HEK293 (cell line): ENCODE data around the gene DLGAP5.

ENCODE experiments used
- CTCF ChIA-PET: fragments of 350-600 bp; formaldehyde crosslinking; extraction: SDS; loops from one replicate; lab custom pipeline; 2021; ENCODE audit warnings: antibody characterized with exemption; lab: Yijun Ruan, JAX
- POLR2A ChIA-PET: fragments of 300-600 bp; formaldehyde crosslinking; extraction: SDS; loops from one replicate; lab custom pipeline; 2020; ENCODE audit warnings: antibody characterized with exemption, inconsistent platforms; lab: Yijun Ruan, JAX
- H3K27ac ChIP-seq: fragments of 200-500 bp; sonication (Bioruptor generic); 2 replicates; pipeline ENCODE4 v1.5.1; 2014; ENCODE audit warnings: low read depth, low read length, control low read depth, inconsistent platforms; ENCODE audit errors: extremely low read depth
- H3K36me3 ChIP-seq, 2 experiments: fragments of 200-500 bp in 1 of 2; sonication (Bioruptor generic) in 1 of 2; 1 replicate in 1 of 2; 2 replicates in 1 of 2; pipeline ENCODE4 v1.5.1; 2014 to 2017; ENCODE audit warnings: inconsistent platforms in 2 of 2, low read length in 2 of 2; ENCODE audit not compliant: control insufficient read depth in 2 of 2, insufficient read depth in 1 of 2
- H3K4me1 ChIP-seq: fragments of 200-500 bp; sonication (Bioruptor generic); 2 replicates; pipeline ENCODE4 v1.5.1; 2014; ENCODE audit warnings: mild to moderate bottlenecking, low read length, inconsistent platforms; ENCODE audit not compliant: control insufficient read depth, insufficient read depth
- H3K4me3 ChIP-seq: 2 replicates; pipeline ENCODE4 v1.5.1; 2011; ENCODE audit warnings: low read depth, mild to moderate bottlenecking, control low read depth, low read length, moderate library complexity
- H3K9me3 ChIP-seq: fragments of 200-500 bp; sonication (Bioruptor generic); 2 replicates; pipeline ENCODE4 v1.5.1; 2014; ENCODE audit warnings: low read depth, low read length, inconsistent platforms; ENCODE audit not compliant: control insufficient read depth, insufficient read depth
- PRDM2 ChIP-seq: fragments of 450-650 bp; formaldehyde crosslinking; IDR thresholded peaks from 2 replicates; pipeline ENCODE4 v1.5.1; 2016; ENCODE audit warnings: missing biosample characterization, missing genetic modification characterization, borderline replicate concordance
- SALL2 ChIP-seq: fragments of 450-650 bp; formaldehyde crosslinking; IDR thresholded peaks from 2 replicates; pipeline ENCODE4 v1.5.0; 2017; ENCODE audit warnings: missing biosample characterization, mild to moderate bottlenecking, missing genetic modification characterization, borderline replicate concordance
- ZNF157 ChIP-seq: fragments of 450-650 bp; formaldehyde crosslinking; IDR thresholded peaks from 2 replicates; pipeline ENCODE4 v1.5.1; 2016; ENCODE audit warnings: missing biosample characterization, missing genetic modification characterization
- ZNF202 ChIP-seq: fragments of 450-650 bp; formaldehyde crosslinking; IDR thresholded peaks from 2 replicates; pipeline ENCODE4 v1.5.1; 2016; ENCODE audit warnings: missing biosample characterization, missing genetic modification characterization, borderline replicate concordance
- ZNF350 ChIP-seq: fragments of 450-650 bp; formaldehyde crosslinking; IDR thresholded peaks from 2 replicates; pipeline ENCODE4 v1.5.0; 2017; ENCODE audit warnings: missing biosample characterization, mild to moderate bottlenecking, missing genetic modification characterization
- ZNF514 ChIP-seq: fragments of 450-650 bp; formaldehyde crosslinking; IDR thresholded peaks from 2 replicates; pipeline ENCODE4 v1.5.1; 2016; ENCODE audit warnings: missing biosample characterization, missing genetic modification characterization
- ZNF555 ChIP-seq: fragments of 450-650 bp; formaldehyde crosslinking; conservative IDR thresholded peaks from 2 replicates; pipeline ENCODE4 v1.5.1; 2017; ENCODE audit warnings: missing biosample characterization, mild to moderate bottlenecking, missing genetic modification characterization, inconsistent platforms
- ZNF561 ChIP-seq: fragments of 450-650 bp; IDR thresholded peaks from 2 replicates; pipeline ENCODE4 v1.5.1; 2018; ENCODE audit warnings: missing biosample characterization, missing genetic modification characterization, borderline replicate concordance
- ZNF658 ChIP-seq: fragments of 450-650 bp; formaldehyde crosslinking; IDR thresholded peaks from 2 replicates; pipeline ENCODE4; 2016; ENCODE audit warnings: missing biosample characterization, missing genetic modification characterization
- ZNF677 ChIP-seq: fragments of 450-650 bp; IDR thresholded peaks from 2 replicates; pipeline ENCODE4 v1.5.0; 2018; ENCODE audit warnings: missing biosample characterization, mild to moderate bottlenecking, missing genetic modification characterization, moderate library complexity
- ZNF777 ChIP-seq: fragments of 450-650 bp; formaldehyde crosslinking; IDR thresholded peaks from 2 replicates; pipeline ENCODE4 v1.5.1; 2017; ENCODE audit warnings: missing biosample characterization, missing genetic modification characterization, borderline replicate concordance
- ZNF792 ChIP-seq: fragments of 450-650 bp; formaldehyde crosslinking; IDR thresholded peaks from 2 replicates; pipeline ENCODE4 v1.5.1; 2016; ENCODE audit warnings: missing biosample characterization, missing genetic modification characterization
- TF ChIP-seq, protein P1 (sequence below): fragments of 450-650 bp; formaldehyde crosslinking; IDR thresholded peaks from 2 replicates; pipeline ENCODE4 v1.5.1; 2017; ENCODE audit warnings: missing biosample characterization, missing genetic modification characterization
- TF ChIP-seq, protein P2 (sequence below): fragments of 450-650 bp; formaldehyde crosslinking; IDR thresholded peaks from 2 replicates; pipeline ENCODE4 v1.5.1; 2016; ENCODE audit warnings: missing biosample characterization, missing genetic modification characterization

The DLGAP5 gene

DNA sequence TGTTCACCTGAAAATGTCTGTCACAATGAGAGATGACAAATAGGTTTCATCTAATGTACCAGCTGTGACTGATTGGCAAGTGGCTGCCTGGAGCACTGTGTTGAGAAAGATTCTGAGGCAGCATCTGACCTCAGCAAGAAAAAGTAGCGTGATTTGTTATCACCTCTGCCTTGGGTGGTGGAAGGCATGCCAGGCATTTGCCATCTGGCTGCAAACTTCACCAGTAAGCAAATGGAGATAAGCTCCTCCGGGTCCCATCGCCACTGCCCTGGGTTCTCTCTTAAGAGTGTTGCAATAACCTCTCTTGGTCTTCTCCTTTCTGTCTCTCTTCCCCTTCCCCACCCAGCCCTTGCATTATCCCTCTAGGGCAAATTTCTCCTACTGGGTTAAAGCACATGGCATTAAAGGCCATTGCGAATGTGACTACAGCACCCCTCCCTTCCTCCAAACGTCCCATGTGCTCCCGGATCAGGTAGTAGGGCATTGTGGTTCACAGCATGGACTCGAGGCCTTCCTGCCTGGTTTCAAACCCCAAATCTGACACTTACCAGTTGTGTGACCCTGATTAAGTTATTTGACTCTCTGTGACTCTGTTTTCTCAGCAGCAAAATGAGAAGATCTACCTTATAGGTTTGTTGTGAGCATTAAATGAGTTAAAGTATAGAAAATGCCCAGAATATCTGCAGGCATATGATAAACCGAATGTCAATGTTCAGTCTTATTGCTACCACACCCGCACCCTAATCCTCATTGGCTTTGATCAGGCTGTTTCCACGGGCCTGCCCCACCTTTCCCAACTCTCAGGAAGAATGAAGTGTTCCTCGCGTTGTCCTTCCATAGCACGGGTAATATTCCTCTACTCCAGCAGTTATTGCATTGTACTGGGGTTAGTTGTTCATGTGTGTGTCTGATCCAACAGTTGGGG lies 70.6 kb downstream of the DLGAP5 start:
- no peak overlapping the region for H3K27ac ChIP-seq

DNA sequence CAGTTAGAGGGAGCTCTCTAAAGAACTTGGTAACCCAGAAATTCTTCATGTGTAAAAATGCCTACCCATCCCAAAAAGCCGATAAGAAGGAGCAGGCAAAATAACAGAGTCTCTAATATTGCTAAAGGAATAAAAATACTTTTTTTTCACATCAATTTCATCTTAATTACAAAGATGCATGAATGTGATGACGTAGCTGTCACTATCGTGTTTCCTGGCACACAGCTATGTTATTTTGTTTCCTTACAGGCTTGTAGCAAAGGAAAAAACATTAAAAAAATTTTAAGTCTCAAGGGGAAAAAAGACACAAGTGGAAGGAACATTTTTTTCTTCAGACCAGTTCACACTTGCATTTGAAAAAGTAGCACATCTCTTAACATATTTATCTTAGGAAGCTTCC lies 72.6 kb downstream of the DLGAP5 start:
- Histone ChIP-seq H3K4me3 (no peak overlapping the region), H3K27ac (no peak overlapping the region), H3K9me3 (no peaks in the 10 kb centered on the region), H3K4me1 (peaks cover 13% of the 10 kb centered on the region), H3K36me3 (no peaks in the 10 kb centered on the region)
- TF ChIP-seq, protein P1, sequence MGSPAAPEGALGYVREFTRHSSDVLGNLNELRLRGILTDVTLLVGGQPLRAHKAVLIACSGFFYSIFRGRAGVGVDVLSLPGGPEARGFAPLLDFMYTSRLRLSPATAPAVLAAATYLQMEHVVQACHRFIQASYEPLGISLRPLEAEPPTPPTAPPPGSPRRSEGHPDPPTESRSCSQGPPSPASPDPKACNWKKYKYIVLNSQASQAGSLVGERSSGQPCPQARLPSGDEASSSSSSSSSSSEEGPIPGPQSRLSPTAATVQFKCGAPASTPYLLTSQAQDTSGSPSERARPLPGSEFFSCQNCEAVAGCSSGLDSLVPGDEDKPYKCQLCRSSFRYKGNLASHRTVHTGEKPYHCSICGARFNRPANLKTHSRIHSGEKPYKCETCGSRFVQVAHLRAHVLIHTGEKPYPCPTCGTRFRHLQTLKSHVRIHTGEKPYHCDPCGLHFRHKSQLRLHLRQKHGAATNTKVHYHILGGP (tag by site-specific recombination) = no peak
- TF ChIP-seq ZNF350 (tag by site-specific recombination) (no peak), PRDM2 (tag by site-specific recombination) (no peak), ZNF157 (no peak), ZNF677 (no peak), ZNF555 (tag by site-specific recombination) (no peak), ZNF777 (no peak), ZNF658 (no peak), SALL2 (tag by site-specific recombination) (no peak), ZNF792 (tag by site-specific recombination) (no peak)
- ChIA-PET POLR2A (no interaction called here), CTCF (interaction anchor here (1.3 kb wide), 1 partner anchor 27 kb away, joined by 3 read pairs; no protein-coding TSS in a partner anchor)

More for the DNA sequence above, 70.6 kb downstream of the DLGAP5 start:
- TF ChIP-seq ZNF202 (tag by site-specific recombination) (no peak), ZNF514 (no peak), ZNF561 (tag by site-specific recombination) (no peak)
- TF ChIP-seq, protein P2, sequence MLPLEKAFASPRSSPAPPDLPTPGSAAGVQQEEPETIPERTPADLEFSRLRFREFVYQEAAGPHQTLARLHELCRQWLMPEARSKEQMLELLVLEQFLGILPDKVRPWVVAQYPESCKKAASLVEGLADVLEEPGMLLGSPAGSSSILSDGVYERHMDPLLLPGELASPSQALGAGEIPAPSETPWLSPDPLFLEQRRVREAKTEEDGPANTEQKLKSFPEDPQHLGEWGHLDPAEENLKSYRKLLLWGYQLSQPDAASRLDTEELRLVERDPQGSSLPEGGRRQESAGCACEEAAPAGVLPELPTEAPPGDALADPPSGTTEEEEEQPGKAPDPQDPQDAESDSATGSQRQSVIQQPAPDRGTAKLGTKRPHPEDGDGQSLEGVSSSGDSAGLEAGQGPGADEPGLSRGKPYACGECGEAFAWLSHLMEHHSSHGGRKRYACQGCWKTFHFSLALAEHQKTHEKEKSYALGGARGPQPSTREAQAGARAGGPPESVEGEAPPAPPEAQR (tag by site-specific recombination) = no peak
- Histone ChIP-seq H3K9me3 (no peaks in the 10 kb centered on the region), H3K36me3 (no peaks in the 10 kb centered on the region), H3K4me3 (no peak overlapping the region), H3K4me1 (peaks cover 13% of the 10 kb centered on the region)
- ChIA-PET CTCF (no interaction called here), POLR2A (no interaction called here)
